Measurements from ENCODE around the gene KPNA6. TPM values are rescaled to one million over a fixed set of nuclear protein-coding genes. Genes with fewer than 3 reads are reported as not detected.
A peak's percentile ranks its signal among the peaks of the same experiment; 100 is the strongest.
"Not testable (repeated sequence)": the region's sequence is repeated elsewhere in the genome, so short reads cannot be mapped to it uniquely, and the experiment has no call there.

Gene KPNA6
- total RNA-seq, 6 experiments from 2014 or later = 116 to 132 (median 122) TPM

- peak overlapping the region; percentile 49; the same call in 1 of the 2 replicates for H3K4me3 Mint-ChIP-seq
- H3K27ac Mint-ChIP-seq = peak overlapping the region; percentile 82
- peak; percentile 51 for DNase-seq
Observed at GRCh38 chr1:32150847-32151246, 43.0 kb downstream of the KPNA6 start.

GRCh38 chr1:32151319-32151787 lies 43.5 kb downstream of the KPNA6 start:
- peak; percentile 76 for DNase-seq
- Mint-ChIP-seq H3K36me3 (ENCODE audit: low read depth) (peaks cover 17% of the 10 kb centered on the region), H3K4me1 (ENCODE audit: low read depth) (peaks cover 25% of the 10 kb centered on the region), H3K27me3 (ENCODE audit: insufficient read depth) (no peaks in the 10 kb centered on the region), H3K27ac (peak overlapping the region; percentile 82), H3K4me3 (peak overlapping the region; percentile 65), H3K9me3 (peaks cover 12% of the 10 kb centered on the region; the same call in 1 of the 2 replicates)
- no peak for TF ChIP-seq CTCF (IDR thresholded peaks at IDR 0.05)

More at GRCh38 chr1:32150847-32151246, 43.0 kb downstream of the KPNA6 start:
- H3K27me3 Mint-ChIP-seq (ENCODE audit: insufficient read depth) = no peaks in the 10 kb centered on the region
- H3K4me1 Mint-ChIP-seq (ENCODE audit: low read depth) = peaks cover 29% of the 10 kb centered on the region
- H3K36me3 Mint-ChIP-seq (ENCODE audit: low read depth) = peaks cover 13% of the 10 kb centered on the region
- peaks cover 12% of the 10 kb centered on the region; the same call in 1 of the 2 replicates for H3K9me3 Mint-ChIP-seq
- TF ChIP-seq CTCF (IDR thresholded peaks at IDR 0.05) = no peak

GRCh38 chr1:32159189-32159588 lies 51.3 kb downstream of the KPNA6 start:
- Mint-ChIP-seq H3K9me3 (no peaks in the 10 kb centered on the region), H3K36me3 (ENCODE audit: low read depth) (peaks cover 39% of the 10 kb centered on the region), H3K27ac (no peak overlapping the region), H3K27me3 (ENCODE audit: insufficient read depth) (peaks cover 2% of the 10 kb centered on the region; the same call in 1 of the 2 replicates), H3K4me1 (ENCODE audit: low read depth) (no peaks in the 10 kb centered on the region), H3K4me3 (no peak overlapping the region)
- no peak for TF ChIP-seq CTCF (IDR thresholded peaks at IDR 0.05)
- DNase-seq = no peak

DNA sequence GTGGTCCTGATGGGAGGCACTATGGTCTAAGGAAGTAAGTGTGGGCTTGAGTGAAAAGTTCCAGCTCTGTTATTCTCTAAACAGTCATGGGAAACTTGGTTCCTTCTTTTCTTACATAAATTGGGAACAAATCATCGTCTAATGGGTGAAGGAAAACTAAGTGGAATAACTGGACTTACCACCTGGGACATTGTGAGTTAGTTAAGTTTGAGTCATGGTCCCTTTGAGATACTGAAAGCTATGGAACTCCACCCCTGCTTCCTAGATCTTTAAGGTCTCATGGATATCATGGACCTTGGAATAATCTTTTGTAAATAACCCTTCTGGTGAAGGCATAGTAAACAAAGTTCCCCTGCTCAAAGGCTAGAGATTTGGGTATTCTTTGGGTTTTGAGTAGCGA lies 55.5 kb downstream of the KPNA6 start:
- H3K4me1 Mint-ChIP-seq (ENCODE audit: low read depth) = no peaks in the 10 kb centered on the region
- H3K4me3 Mint-ChIP-seq = no peak overlapping the region
- DNase-seq = no peak
- peaks cover 22% of the 10 kb centered on the region for H3K36me3 Mint-ChIP-seq (ENCODE audit: low read depth)
- H3K27ac Mint-ChIP-seq = no peak overlapping the region
- no peak for TF ChIP-seq CTCF (IDR thresholded peaks at IDR 0.05)
- H3K9me3 Mint-ChIP-seq = no peaks in the 10 kb centered on the region
- no peaks in the 10 kb centered on the region for H3K27me3 Mint-ChIP-seq (ENCODE audit: insufficient read depth)

DNA sequence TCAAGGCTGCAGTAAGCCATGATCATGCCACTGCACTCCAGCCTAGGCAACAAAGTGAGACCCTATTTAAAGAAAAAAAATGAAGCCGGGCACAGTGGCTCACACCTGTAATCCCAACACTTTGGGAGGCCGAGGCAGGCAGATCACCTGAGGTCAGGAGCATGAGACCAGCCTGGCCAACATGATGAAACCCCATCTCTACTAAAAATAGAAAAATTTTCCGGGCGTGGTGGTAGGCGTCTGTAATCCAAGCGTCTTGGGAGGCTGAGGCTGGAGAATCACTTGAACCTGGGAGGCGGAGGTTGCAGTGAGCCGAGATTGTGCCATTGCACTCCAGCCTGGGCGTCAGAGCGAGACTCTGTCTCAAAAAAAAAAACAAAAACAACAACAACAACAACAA lies 57.8 kb downstream of the KPNA6 start:
- H3K27me3 Mint-ChIP-seq (ENCODE audit: insufficient read depth); H3K9me3 Mint-ChIP-seq; H3K27ac Mint-ChIP-seq; H3K4me3 Mint-ChIP-seq; DNase-seq; H3K4me1 Mint-ChIP-seq (ENCODE audit: low read depth): not testable (repeated sequence)
- peaks cover 16% of the 10 kb centered on the region for H3K36me3 Mint-ChIP-seq (ENCODE audit: low read depth)

GRCh38 chr1:32170991-32171390 lies 63.1 kb downstream of the KPNA6 start:
- H3K36me3 Mint-ChIP-seq (ENCODE audit: low read depth) = peaks cover 39% of the 10 kb centered on the region
- H3K27me3 Mint-ChIP-seq (ENCODE audit: insufficient read depth) = no peaks in the 10 kb centered on the region; the same call in none of the 2 replicates
- peaks cover 13% of the 10 kb centered on the region for H3K4me1 Mint-ChIP-seq (ENCODE audit: low read depth)
- H3K9me3 Mint-ChIP-seq = no peaks in the 10 kb centered on the region
- TF ChIP-seq CTCF (IDR thresholded peaks at IDR 0.05) = no peak
- no peak overlapping the region for H3K4me3 Mint-ChIP-seq
- H3K27ac Mint-ChIP-seq = no peak overlapping the region
- DNase-seq = no peak

Measured in HFFc6 (cell line).